NCI-H345 (cell line): ENCODE results near the gene NTPCR.
"Not testable (repeated sequence)": the region's sequence is repeated elsewhere in the genome, so short reads cannot be mapped to it uniquely, and the experiment has no call there.

Experiments
- DNase-seq: peaks from one replicate; lab custom pipeline; 2025; lab: John Stamatoyannopoulos, UW

NTPCR gene

DNA sequence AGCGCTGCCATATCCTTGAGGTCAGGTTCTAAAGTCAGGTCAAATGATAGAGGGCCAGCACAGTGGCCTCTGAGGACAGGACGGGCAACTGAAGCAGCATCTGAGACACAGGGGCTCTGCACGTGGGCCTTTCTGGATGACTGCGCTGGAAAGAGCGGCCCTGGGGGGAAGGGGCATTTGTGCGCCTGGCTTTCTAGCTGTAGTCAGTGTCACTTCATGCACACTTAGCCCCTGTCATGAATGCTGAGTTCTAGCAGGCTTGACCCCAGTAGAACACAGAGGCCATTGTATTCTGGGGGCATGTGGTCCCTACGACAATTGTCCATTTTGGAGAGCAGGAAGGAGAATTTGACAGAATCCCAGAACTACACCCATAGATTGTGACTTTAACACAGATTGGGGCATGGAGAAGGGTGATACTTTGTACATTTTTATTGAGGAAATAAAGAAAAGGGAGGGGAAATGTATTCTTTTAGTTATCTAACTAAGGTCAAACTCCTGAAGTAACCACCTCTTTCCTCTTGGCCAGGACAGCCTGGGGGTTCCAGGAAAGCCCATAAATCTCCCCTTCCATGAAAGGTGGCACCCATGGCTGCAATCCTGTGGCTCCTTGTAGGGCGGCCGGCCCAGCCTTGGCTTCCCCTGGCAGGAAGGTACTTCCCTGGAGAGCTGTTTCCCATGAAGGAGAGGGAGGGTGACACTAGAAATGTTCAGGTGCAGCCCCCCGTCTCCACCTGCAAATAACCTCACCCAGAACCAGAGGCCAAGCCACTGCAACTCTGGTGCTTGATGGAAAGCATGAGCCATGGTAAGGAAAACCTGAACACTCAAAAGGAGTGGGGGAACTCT, 34.4 kb downstream of the NTPCR start:
- DNase-seq = no peak

DNA sequence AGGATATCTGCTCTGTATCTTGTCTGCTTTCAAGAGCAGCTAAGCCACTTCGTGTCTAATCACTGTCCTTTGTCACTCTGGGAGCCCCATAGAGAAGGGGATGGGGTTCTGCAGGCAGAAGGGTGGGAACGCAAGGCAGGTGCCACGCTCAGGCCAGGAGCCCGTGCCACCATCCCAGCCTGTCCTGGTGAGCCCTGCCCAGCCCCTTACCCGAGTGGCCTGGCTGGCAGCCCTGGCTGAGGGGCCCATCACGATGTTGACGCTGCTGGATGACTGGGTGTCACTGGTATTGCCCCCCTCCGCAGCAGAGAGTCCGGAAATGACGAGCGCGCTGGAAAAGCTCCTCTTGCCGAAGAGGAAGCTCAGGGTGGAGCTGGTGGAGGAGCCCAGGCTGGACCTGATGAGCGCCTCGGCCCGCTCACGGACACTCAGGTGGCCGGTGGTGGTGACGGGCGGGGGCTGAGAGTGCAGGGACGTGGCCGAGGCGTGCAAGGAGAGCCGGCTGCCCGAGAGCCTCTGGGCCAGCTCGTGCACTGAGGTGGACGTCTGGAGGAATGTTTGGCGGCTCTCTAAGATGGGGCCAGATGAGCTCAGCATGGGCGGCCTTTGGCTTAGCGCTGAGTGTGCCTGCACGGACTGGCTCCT, 35.6 kb downstream of the NTPCR start:
- no peak for DNase-seq

DNA sequence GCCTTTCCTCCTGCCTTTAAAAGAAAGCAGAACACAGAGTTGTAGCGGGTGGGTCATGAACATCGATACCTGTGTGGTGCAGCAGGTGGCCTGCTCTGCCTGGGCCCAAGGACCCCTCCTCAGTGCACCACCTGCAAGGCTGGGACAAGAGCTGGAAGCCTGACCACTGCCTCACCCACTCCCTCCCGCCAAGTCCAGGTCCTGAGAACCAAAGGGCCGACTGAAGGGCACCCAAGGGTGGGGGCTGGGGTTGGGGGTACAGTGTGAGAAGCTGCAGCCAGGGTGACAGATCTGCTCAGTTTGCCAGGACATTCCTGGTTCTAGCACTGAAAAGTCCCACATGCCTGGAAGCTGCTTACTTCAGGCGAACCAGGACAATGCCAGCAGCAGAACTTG, 36.1 kb downstream of the NTPCR start:
- no peak for DNase-seq

DNA sequence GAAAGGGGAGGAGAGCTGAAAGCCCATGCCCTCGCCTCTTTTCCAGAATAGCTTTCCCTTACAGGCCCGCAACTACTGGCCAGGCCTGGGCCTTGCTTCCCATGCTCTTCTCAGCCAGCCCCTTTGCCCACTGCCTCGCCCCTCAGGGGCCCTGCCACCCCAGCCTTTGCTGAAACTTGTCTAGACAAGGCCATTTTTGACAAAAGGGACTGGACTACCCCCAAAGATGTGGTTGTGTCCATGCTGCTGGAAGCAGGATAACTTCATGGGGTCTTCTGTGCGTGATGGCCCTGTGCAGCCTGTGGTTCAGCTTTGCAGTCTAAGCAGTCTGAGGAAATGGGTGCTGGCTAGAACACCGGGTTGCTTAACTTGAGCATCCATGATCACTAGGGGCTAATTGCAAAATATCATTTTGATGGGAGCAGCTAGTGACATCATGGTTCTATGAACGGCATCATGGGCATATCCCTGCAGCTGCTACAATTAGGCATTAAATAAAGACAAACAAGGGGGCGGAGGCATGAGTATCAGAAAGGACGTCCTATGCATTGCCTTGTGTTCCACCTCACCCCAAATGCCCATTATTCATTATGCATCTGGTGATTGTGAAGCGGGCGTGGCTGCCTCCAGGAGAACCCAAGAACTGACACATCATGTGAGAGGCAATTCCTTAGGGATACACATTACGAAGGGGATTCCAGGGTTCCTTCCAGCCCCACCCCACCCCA, 36.8 kb downstream of the NTPCR start:
- DNase-seq = no peak

DNA sequence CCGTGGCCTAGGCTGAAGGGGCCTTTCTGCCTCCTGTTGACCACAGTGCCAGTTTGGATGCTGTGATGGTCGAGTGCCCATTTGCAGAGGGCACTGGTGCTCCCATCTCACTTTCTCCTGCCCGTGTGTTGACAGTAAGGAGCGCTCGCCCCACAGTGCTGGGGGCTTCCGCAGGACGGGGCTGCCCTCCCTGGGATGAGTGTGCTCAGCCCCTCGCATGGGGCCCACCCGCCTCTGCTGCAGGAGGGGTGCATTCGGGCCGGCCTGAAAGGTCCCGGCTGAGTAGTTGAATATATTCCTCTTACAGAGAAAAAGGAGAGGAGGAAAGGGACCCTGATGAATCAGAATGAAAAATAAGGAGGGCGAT, 37.3 kb downstream of the NTPCR start:
- DNase-seq = no peak

DNA sequence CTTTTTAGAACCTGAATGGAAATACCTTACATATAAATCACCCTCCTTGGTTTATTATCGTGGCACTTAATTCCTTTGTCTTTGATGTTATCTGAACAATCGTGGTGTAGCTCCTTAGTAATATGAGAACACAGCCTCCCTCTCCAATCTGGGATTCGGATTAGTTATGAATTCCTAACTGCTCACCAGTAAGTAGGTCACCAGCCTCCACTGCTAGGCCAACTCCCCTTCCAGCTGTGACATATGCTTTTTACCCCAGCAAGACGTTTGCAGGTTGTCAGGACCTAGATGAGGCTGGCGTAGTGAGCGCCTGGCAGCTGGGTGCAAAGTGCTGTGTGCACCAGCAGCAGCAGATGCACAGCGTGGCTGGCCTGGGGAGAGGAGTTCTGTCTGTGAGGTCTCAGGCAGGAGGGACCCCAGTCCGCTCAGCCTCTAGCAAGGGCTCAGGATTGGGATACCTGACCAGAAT, 38.2 kb downstream of the NTPCR start:
- no peak for DNase-seq

DNA sequence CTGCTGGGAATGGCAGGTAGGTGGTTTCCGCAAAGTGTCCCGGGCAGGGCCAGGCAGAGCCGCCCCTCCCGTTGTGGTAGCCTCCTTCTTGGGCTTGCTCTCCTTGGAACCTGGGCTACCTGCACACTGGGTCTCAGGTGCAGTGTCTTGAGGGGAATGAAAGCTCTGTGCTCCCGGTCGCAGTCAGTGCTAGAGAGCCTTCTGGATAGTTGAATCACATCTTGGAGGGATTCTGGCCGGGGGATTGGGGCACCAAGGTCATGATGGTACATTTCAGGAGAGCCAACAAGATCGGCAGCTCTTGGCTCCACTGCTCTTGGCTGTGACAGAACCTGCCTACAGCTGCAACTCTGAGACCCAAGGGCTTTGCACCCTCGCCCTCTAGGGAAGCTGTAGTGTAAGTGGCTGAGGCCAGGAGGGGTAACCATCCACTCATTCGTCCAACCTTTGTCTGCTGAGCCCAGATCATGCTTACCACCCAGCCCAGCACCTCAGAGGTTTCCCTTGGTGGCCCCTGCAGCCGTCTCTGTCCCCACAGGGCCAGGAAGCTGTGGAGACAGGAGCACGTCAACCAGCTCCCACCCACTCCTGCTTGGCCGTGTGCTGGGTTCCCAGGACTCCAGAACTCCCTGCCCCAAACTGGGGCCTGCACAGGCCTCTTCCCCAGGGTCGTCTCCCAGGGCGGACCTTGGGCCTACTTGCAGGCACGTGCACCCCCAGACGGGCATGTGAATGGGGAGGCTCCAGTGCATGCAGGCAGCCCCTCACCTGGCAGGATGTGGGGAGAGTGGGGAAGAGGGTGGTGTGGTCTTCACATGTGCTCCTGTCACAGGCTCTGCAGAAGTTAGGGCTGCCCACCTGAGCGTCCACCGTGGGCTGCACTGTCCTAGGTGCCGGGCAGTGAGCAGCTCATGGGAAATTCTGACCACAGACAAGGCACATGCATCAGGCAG, 40.0 kb downstream of the NTPCR start:
- DNase-seq = no peak

DNA sequence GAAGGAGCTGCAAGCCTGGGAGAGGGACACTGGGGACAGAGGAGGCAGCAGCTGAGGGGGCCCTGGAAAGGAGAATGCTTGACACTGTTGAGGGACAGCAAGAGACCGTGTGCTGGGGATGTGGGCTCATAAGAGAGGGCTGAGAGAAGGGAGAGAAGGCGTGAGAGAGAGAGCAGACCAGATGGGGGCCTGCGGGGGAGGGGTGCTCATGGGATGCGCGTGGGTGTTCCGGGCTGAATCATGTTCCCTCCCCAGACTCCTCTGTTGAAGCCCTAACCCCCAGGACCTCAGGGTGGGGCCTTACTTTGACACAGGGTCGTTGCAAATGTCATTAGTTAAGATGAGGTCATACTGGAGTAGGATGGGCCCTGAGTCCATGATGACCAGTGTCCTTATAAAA, 40.8 kb downstream of the NTPCR start:
- DNase-seq = no peak

DNA sequence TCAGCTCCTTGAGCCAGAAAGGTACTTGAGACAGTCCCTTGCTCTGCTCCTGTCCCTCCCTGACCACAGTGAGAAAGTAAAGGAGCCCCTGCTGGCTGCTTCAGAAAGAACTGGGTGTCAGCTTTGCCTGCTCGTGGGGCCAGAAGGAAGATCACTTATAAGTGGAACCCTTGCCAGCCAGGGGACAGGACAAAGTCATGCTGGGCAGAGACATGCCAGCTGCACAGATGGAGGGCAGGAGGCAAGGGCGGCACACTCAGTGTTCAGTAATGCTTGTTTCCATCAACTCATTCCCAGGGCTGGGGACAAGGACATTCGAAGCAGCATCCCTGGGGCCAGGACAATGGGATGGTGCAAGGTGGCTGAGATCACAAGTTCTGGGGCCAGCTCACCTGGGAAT, 41.8 kb downstream of the NTPCR start:
- no peak for DNase-seq

DNA sequence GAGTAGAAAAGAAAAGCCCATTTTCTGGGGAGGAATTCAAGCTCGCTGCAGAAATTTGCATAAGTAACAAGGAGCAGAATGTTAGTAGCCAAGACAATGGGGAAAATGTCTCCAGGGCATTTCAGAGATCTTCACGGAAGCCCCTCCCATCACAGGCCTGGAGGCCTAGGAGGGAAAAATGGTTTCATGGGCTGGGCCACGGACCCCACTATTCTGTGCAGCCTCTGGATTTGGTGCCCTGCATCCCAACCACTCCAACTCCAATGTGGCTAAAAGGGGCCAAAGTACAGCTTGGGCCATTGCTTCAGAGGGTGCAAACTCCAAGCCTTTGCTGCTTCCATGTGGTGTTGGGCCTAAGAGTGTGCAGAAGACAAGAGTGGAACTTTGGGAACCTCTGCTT, 43.1 kb downstream of the NTPCR start:
- no peak for DNase-seq

DNA sequence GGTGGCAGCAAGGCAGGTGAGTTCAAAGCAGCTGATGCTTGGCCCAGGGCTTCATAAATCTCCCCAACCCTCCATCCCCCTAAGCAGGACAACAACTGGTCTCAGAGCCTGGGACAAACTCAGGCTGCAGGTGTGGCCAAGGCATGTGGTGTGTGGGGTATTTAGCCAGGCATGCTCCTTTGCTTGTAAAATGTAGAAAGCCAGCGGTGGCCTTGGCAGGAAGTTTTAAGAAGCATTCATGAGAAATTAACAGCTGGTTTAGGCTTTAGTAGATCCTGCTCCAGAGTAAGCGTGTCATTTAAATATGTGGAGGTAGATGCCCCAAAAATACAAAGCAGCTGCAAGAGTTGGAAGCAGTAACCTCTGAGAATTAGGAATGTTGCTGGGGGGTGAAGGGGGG, 44.8 kb downstream of the NTPCR start:
- DNase-seq = no peak

DNA sequence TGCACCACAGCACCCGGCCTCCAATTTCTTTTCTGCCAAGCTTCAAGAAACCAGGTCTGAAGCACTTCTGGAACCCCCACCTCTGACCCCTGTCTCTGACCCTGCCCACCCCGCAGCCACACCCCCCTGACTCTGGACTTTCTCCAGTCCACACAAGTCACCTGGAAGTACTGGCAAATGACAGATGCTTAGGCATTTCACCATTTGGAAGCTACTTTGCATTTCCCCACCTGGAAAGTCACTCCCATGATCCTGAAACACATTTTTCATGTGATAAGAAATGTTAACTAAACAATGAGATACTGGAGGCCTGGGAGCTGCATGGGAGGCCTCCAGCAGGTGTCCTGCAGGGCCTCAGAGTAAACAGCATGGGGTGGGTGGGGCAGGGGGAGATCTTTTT, 45.7 kb downstream of the NTPCR start:
- DNase-seq = peak; percentile 6

DNA sequence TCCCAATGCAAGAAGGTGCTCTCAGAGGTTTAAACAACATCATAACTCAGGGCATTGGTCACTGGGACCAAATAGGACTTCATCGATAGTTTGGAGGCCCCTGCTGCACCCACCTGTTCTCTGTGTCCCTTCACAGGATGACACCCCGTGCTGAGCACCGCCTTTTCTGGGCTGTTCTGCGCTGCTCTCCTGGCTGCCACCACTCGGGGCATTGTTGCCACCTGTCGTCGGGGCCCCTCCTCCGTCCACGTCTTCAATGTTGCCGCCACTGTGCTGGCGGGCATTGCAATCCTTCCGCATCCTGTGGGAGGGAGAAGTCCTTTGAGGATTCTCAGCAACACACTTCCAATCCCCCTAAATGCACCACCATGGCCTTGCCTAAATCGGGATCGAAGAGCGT, 47.7 kb downstream of the NTPCR start:
- no peak for DNase-seq

DNA sequence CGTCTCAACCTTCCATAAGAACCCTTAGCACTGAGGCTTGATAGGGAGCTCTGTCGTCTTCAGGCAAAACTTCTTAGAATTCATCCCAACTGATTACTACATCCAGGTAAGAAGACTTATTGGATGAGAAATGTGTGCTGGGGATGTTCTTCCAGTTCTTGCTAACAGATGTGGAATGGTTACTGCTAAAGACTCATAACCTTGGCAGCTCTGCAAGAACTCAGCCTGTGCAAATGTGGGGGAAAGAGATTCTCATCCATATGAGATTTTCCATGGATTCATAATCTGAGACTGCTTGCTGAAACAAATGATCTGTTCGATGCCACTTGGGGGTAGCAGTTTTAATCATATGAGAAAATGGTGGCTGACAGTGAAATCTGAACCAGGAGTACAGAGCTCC, 48.2 kb downstream of the NTPCR start:
- no peak for DNase-seq

DNA sequence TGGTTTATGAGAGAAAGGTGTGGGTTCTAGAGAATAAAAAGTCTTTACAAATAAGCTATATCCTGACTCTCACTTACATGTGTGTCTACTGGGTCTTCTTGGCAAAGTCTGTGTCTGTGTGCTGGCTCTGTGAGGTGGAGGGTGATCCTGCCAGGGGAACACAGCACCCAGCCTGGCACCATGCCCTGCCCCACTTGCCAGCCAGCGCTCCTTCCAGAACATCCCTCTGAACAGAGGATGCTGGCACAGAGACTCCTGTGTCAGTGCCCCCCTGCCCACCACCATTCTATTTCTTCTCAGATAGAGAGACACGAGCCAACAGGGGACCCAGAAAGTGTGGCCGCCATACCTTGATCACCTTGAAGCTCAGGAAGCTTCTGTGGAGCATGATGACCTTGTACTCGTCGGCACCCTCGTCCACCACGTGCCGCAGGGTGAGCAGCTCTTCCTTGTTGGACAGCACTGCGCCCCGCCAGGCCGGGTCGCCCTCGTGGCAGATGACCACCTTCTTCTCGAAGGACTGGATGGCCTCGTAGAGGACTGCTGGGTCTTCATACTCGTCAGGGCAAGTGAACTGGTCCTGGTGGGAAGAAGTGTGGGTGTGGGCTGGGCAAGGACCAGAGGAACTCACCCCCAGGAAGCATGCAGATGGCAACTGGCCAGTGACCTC, 49.7 kb downstream of the NTPCR start:
- DNase-seq = no peak

DNA sequence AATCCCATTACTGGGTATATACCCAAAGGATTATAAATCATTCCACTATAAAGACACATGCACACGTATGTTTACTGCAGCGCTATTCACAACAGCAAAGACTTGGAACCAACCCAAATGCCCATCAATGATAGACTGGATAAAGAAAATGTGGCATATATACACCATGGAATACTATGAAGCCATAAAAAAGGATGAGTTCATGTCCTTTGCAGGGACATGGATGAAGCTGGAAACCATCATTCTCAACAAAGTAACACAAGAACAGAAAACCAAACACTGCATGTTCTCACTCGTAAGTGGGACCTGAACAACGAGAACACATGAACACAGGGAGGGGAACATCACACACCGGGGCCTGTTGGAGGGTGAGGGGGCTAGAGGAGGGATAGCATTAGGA, 53.2 kb downstream of the NTPCR start:
- DNase-seq = not testable (repeated sequence)

DNA sequence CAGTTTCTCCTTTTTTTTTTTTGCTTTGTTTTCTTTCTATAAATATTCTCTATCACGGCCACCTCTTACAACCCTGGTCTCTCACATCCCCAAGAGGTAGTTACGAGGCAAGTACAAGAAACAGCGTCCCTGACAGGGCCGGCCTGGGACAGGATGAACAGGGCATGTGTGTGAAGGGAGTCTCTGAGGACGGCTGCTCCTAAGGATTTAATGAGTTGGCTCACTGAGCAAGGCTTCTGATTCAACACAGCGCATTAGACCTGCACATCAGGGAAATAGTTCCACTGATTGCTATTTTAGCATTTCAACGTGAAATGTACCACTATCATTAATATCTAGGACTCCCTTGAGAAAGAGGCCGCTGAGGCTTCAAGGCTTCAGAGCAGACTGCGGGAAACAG, 54.0 kb downstream of the NTPCR start:
- no peak for DNase-seq

DNA sequence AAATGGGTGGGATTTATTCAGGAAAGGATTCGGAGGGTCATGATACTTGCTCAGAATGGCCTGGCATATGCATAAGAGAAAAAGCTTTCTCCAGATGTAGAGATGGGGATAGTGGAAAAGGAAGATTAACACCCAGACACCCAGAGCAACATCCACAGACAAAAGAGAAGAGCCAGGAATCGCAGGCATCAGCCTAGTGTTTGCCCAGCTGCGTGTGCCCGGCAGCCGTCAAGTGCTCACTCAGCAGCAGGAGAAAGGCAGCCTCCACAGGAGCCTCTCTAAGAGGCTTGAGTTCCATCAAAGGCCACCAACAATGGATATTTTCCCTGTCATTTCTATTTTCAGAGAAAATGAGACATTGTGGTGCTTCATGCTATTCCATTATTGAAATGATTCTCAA, 54.7 kb downstream of the NTPCR start:
- peak; percentile 91 for DNase-seq

DNA sequence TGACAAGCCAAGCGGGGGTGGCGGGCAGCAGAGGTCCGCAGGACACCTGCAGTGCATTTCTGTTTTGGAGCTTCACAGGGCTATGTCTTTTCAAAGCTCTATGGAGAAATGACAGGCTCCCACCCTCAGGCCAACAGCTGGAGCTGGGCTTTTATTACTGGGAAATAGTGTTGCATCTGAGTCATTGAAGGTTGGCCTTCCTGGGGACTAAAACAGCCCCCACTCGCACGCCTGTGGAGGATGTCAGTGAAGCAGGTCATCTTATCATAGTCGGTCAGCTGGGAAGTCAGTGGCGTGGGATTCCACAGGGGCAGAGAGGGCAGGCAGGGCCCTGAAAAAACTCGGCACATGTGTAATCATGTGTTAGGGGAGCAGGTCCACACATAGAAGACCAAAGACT, 55.3 kb downstream of the NTPCR start:
- peak; percentile 77 for DNase-seq

DNA sequence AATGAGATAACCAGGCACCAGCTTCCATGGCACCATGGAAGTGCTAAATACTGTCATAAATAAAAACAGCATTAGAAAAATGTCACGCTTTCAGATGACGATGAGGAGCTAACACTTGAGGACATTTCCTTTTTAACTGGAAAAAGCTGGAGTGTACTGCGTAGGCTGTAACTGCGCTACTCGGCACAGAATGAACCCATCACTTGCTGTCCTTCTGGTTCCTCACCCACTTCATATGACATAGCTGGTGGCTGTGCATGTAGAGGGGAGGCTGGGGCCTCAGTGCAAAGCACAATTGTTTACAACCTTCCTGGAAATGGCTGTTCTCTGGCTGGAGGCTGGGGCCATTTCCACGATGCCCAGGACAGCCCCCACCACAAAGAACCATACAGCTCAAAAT, 55.7 kb downstream of the NTPCR start:
- DNase-seq = no peak

DNA sequence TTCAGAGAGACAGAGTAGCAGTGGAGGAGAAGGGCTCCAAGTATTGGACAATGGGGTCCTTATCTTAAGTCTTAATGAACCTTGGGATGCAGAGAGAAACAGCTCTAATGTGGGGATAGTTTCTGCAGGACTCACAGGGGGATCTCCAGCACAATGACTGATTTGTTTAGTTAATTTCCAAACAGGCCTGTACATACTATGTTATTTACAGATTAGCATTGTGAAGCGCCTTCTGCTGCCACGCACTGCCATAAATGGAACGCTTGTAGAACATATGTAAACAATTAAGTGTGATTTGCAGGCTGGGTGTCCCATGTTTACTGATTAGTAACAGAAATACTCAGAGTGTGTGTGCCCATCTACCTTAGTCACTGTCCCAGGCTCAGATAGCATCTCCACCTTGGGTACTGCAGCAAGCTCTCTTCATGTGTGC, 56.1 kb downstream of the NTPCR start:
- peak; percentile 22 for DNase-seq
